Lower leg skin (tissue), 4 donors: ENCODE measurements around the gene ATAD2B. TPM values are rescaled to one million over a fixed set of nuclear protein-coding genes. Genes with fewer than 3 reads are reported as not detected.
A peak's percentile ranks its signal among the peaks of the same experiment; 100 is the strongest.

ENCODE experiments used
- DNase-seq, 2 donors: peaks; one replicate each; pipeline ENCODE4 v3.0.0-alpha.2; 2019; ENCODE audit warnings: low spot score in 2 of 2
- H3K4me3 ChIP-seq: fragments of 200-600 bp; sonication (generic); 2 replicates; pipeline ENCODE4 v1.5.1; 2017; ENCODE audit warnings: mild to moderate bottlenecking, low read depth; ENCODE audit not compliant: poor library complexity, severe bottlenecking
- POLR2A ChIP-seq, 2 donors: fragments of 450-650 bp; IDR thresholded peaks; one replicate each; pipeline ENCODE4 v1.6.1; 2016 to 2017; ENCODE audit warnings: antibody characterized with exemption in 2 of 2, mild to moderate bottlenecking in 1 of 2, moderate library complexity in 1 of 2
- WGBS, 2 donors: methylation state at CpG; one replicate each; pipeline ENCODE4 v1.1.5; 2018; 5-methylcytosine and 5-hydroxymethylcytosine counted together
- intact Hi-C: fragments of 100-400 bp; cut with DNase I; formaldehyde crosslinking; loops from one replicate; pipeline ENCODE4 v1.15.0; 2023; ENCODE audit warnings: low total_unique reads
- total RNA-seq, 4 donors: library from RNA; depleted of rRNA; stranded (reverse); fragments of >200 nt; gene quantifications; one replicate each; pipeline ENCODE4 v1.1.0, GENCODE V29; 2016
- TF ChIP-seq, protein P1 (sequence below), 3 donors: fragments of 450-650 bp; IDR thresholded peaks; one replicate each; pipeline ENCODE4 v1.5.1; 2016; ENCODE audit warnings: antibody characterized with exemption in 3 of 3, mild to moderate bottlenecking in 3 of 3, moderate library complexity in 2 of 3

Gene ATAD2B
- total RNA-seq, 4 donors from 2014 or later: 23.2 to 31.1 (median 27.9) TPM

DNA sequence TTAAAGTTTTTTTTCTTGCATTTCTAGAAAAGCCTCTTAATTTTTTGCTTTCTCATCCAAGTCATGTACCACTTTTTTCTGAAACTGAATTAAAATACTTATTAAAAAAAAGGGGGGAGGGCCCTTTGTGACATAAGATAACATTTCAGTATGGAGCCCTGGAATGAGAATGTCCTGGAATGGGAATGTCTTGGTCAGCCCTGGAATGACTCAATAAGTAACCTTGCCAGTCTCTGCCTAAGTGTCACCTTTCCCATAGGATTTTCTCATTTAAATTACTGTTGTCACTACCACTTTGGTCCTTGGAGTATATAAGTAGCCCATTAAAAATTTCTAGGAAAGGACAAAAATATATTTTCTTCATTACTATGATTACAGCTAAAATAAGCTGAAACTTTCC lies 18.1 kb upstream of the ATAD2B start:
- H3K4me3 ChIP-seq: no peak overlapping the region
- intact Hi-C loops: no loop called here
- no peak for DNase-seq
- TF ChIP-seq, protein P1, sequence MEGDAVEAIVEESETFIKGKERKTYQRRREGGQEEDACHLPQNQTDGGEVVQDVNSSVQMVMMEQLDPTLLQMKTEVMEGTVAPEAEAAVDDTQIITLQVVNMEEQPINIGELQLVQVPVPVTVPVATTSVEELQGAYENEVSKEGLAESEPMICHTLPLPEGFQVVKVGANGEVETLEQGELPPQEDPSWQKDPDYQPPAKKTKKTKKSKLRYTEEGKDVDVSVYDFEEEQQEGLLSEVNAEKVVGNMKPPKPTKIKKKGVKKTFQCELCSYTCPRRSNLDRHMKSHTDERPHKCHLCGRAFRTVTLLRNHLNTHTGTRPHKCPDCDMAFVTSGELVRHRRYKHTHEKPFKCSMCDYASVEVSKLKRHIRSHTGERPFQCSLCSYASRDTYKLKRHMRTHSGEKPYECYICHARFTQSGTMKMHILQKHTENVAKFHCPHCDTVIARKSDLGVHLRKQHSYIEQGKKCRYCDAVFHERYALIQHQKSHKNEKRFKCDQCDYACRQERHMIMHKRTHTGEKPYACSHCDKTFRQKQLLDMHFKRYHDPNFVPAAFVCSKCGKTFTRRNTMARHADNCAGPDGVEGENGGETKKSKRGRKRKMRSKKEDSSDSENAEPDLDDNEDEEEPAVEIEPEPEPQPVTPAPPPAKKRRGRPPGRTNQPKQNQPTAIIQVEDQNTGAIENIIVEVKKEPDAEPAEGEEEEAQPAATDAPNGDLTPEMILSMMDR (IDR thresholded peaks at IDR 0.05): no peak
- no peak for TF ChIP-seq POLR2A (IDR thresholded peaks at IDR 0.05)

DNA sequence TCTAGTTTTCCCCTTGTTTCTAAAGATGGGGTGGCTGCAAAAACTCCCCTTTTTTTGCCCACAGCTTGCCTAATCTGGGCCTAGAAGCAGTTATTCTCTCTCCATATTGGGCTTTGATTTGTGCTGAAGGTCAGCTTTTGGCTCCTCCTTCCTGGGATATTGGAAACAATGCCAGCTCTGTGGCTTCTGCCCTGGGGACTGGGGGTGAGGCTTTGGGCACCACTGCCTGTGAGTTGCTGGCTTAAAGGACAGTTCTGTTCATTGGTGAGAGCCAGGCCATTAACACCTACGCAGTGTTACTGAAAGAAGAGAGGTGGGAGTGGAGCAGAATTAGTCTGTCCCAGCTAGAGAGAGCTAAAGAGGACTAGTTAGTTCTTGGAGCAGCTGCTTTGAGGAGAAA lies 17.6 kb upstream of the ATAD2B start:
- intact Hi-C loops: no loop called here
- H3K4me3 ChIP-seq: no peak overlapping the region
- DNase-seq: no peak
- no peak for TF ChIP-seq POLR2A (IDR thresholded peaks at IDR 0.05)
- TF ChIP-seq, protein P1 (IDR thresholded peaks at IDR 0.05): no peak
- WGBS, 2 donors: 66 to 68% methylated on average over 1 of the region's 1 CpG

DNA sequence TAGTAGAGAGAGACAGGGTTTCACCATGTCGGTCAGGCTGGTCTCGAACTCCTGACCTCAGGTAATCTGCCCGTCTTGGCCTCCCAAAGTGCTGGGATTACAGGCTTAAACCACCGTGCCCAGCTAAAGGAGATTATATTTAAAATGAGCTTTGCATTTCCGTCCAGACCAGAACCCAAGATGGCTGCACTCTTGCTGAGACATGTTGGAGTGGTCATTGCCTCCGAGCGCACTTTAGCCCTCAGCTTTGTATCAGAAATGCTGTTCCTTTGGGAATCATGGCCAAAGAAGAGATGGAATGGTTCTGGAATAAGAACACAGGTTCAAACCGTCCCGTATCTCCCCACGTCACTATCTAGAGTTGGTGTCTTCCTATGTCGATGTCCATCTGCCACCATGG lies 16.7 kb upstream of the ATAD2B start:
- 97 to 99% methylated on average over 11 of the region's 11 CpGs for WGBS, 2 donors
- TF ChIP-seq, protein P1 (IDR thresholded peaks at IDR 0.05): no peak
- TF ChIP-seq POLR2A (IDR thresholded peaks at IDR 0.05): no peak
- no peak overlapping the region for H3K4me3 ChIP-seq
- intact Hi-C loops: no loop called here
- DNase-seq: no peak

DNA sequence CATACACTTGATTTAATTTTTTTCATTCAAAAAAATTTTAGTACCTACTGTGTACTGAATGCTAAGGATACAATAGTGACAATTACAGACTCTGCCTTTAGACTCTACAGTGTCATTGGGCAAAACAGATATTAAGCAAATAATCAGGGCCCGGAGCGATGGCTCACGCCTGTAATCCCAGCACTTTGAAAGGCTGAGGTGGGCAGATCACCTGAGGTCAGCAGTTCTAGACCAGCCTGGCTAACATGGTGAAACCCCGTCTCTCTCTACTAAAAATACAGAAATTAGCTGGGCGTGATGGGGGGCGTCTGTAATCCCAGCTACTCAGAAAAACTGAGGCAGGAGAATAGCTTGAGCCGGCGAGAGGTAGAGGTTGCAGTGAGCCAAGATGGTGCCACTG lies 14.7 kb upstream of the ATAD2B start:
- no peak for TF ChIP-seq POLR2A (IDR thresholded peaks at IDR 0.05)
- TF ChIP-seq, protein P1 (IDR thresholded peaks at IDR 0.05): no peak
- no peak for DNase-seq
- no peak overlapping the region for H3K4me3 ChIP-seq
- 88 to 89% methylated on average over 8 of the region's 8 CpGs for WGBS, 2 donors
- intact Hi-C loops: no loop called here

DNA sequence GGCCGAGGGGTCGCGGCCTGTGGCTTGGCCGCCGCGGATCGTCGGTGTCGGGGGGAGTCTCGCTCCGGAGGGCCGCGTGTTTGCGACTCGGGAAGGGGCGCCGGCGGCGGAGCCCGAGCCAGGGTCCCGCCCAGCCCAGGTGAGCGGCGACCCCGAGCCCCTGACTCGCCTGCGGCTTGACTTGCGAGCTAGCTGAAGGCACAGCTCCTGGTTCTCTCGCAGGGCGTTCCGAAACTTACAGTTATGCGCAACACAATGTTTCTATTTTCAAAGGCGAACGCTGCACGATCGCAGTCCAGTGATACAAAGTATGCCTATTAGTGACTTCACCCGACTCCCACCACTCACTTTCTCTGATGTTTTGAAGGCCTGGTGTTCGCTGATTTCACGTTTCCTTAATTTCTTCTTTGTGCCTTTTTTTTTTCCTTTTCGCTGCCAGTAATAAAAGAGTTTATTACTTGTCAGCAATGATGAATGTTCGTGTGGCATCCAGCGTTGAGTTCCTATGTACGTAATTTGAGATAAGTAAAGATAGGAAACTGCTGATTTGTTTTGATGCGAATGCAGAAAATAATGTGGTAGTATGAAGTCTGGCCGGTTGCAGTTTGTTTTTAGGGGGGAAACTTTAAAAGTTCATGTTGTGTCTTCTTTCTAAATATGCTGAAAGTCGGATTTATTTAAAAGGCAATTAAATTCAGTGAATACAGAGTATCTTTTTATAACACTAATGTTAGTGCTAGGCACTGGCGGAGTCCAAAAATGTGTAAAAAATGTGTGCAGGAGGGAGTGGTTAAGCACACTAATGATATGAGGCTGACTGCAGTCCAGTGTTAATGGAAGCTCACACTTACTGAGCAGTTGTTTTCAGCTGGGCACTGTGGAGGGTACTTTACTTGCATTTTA lies 14.0 kb upstream of the ATAD2B start:
- TF ChIP-seq, protein P1 (IDR thresholded peaks at IDR 0.05): no peak
- WGBS, 2 donors: 1% methylated on average over 23 to 46 of the region's 46 CpGs
- intact Hi-C loops: no loop called here
- peak overlapping the region; percentile 94 for H3K4me3 ChIP-seq
- peak in 1 of 2 donors; percentile 19 for DNase-seq
